Common myeloid progenitor, CD34-positive (primary cell): ENCODE results near the gene RAB3C.
"Not testable (repeated sequence)": the region's sequence is repeated elsewhere in the genome, so short reads cannot be mapped to it uniquely, and the experiment has no call there.

ENCODE experiments used
- CTCF ChIA-PET: fragments of 350-600 bp; sonication (Branson Sonifier 250); formaldehyde crosslinking; loops from one replicate; lab custom pipeline; 2021; ENCODE audit warnings: antibody characterized with exemption; lab: Charles Lee
- POLR2A ChIA-PET: fragments of 350-600 bp; sonication (Branson Sonifier 250); formaldehyde crosslinking; loops from one replicate; lab custom pipeline; 2021; ENCODE audit warnings: antibody characterized with exemption; lab: Charles Lee
- DNase-seq, 3 donors: peaks; one replicate each; pipeline versions ENCODE4 v3.0.0 to v3.0.0-alpha.2; 2013
- H3K27ac ChIP-seq, 2 experiments: 1 replicate in 1 of 2; 2 replicates in 1 of 2; pipeline ENCODE4 v1.7.0; 2013; ENCODE audit warnings: inconsistent platforms in 2 of 2, low read length in 2 of 2, mild to moderate bottlenecking in 2 of 2, low read depth in 1 of 2, moderate library complexity in 1 of 2; ENCODE audit not compliant: severe bottlenecking in 2 of 2, insufficient read depth in 1 of 2, poor library complexity in 1 of 2
- H3K27me3 ChIP-seq, 5 experiments: replicated peaks in 2 of 5; 1 replicate in 3 of 5; 2 replicates in 2 of 5; pipeline versions ENCODE4 v1.6.1 to v1.7.0; 2013; ENCODE audit warnings: low read length in 4 of 5, mild to moderate bottlenecking in 2 of 5, moderate library complexity in 2 of 5, inconsistent platforms in 1 of 5; ENCODE audit not compliant: insufficient read depth in 5 of 5, control insufficient read depth in 4 of 5
- H3K36me3 ChIP-seq, 4 experiments: 1 replicate in 2 of 4; 2 replicates in 2 of 4; pipeline versions ENCODE4 v1.6.1 to v1.7.0; 2013; ENCODE audit warnings: low read length in 3 of 4, control low read depth in 1 of 4, mild to moderate bottlenecking in 1 of 4; ENCODE audit not compliant: control insufficient read depth in 4 of 4, insufficient read depth in 4 of 4
- H3K4me1 ChIP-seq, 4 experiments: 1 replicate in 3 of 4; 2 replicates in 1 of 4; pipeline versions ENCODE4 v1.6.1 to v1.7.1; 2013; ENCODE audit warnings: low read length in 3 of 4, mild to moderate bottlenecking in 3 of 4, control low read depth in 1 of 4, inconsistent platforms in 1 of 4, moderate library complexity in 1 of 4; ENCODE audit not compliant: control insufficient read depth in 4 of 4, insufficient read depth in 4 of 4; ENCODE audit errors: control extremely low read depth in 1 of 4
- H3K4me3 ChIP-seq, 7 experiments: 1 replicate in 4 of 7; 2 replicates in 3 of 7; pipeline versions ENCODE4 v1.5.1 to v1.7.0; 2013; ENCODE audit warnings: mild to moderate bottlenecking in 7 of 7, low read length in 6 of 7, moderate library complexity in 6 of 7, inconsistent platforms in 2 of 7, low read depth in 2 of 7, control low read depth in 1 of 7; ENCODE audit not compliant: insufficient read depth in 4 of 7, control insufficient read depth in 1 of 7; ENCODE audit errors: extremely low read depth in 1 of 7
- H3K9me3 ChIP-seq, 5 experiments: 1 replicate in 4 of 5; 2 replicates in 1 of 5; pipeline versions ENCODE4 v1.6.1 to v1.7.1; 2013; ENCODE audit warnings: low read length in 4 of 5, mild to moderate bottlenecking in 2 of 5, inconsistent platforms in 1 of 5, low read depth in 1 of 5, moderate library complexity in 1 of 5; ENCODE audit not compliant: control insufficient read depth in 4 of 5, insufficient read depth in 2 of 5; ENCODE audit errors: control extremely low read depth in 1 of 5
- WGBS: methylation state at CpG from one replicate; pipeline ENCODE4 v1.1.5; 2013; ENCODE audit not compliant: insufficient coverage; 5-methylcytosine and 5-hydroxymethylcytosine counted together

RAB3C gene

GRCh38 chr5:58548068-58548467 is 34.8 kb upstream of the RAB3C start:
- POLR2A ChIA-PET: no interaction called here
- Histone ChIP-seq H3K27ac (no peak overlapping the region), H3K4me3 (no peak overlapping the region), H3K27me3 (no peaks in the 10 kb centered on the region), H3K9me3 (no peaks in the 10 kb centered on the region), H3K36me3 (no peaks in the 10 kb centered on the region), H3K4me1 (peaks cover 7 to 34% (median 33%) of the 10 kb centered on the region in 4 experiments)
- no CpG with 5 or more reads among the region's 2 CpGs for WGBS
- CTCF ChIA-PET: no interaction called here
- no peak for DNase-seq

DNA sequence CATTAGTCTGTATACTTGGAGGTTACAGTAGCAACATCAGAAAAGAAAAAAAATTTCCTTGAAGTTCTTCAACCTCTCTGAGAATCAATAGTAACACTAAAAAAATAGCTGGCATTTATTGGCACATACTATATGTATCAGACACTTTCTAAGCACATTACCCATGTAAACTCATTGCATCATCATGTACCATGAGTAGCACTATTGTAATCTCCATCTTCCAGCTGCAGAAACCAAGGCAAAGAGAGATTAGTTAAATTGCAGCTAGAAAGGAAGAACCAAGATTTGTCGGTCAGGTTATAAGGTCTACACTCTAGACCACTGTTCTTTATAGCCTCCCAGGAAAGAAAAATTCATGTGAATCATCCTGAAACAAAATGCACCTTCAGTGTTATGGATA is 31.4 kb upstream of the RAB3C start:
- H3K9me3 ChIP-seq: no peaks in the 10 kb centered on the region
- H3K4me3 ChIP-seq: no peak overlapping the region
- ChIA-PET POLR2A (no interaction called here), CTCF (interaction anchor here (1.2 kb wide), 1 partner anchor 16 kb away, joined by 3 read pairs; no protein-coding TSS in a partner anchor)
- no peaks in the 10 kb centered on the region for H3K27me3 ChIP-seq
- no CpG with 5 or more reads among the region's 1 CpG for WGBS
- no peak overlapping the region for H3K27ac ChIP-seq
- peaks cover 0 to 2% (median 1%) of the 10 kb centered on the region in 4 experiments for H3K4me1 ChIP-seq
- H3K36me3 ChIP-seq: no peaks in the 10 kb centered on the region
- DNase-seq: peak in 2 of 3 donors; percentile 4 to 44

GRCh38 chr5:58557665-58558338 is 25.1 kb upstream of the RAB3C start:
- WGBS: 97% methylated on average over 21 of the region's 32 CpGs
- H3K4me3 ChIP-seq, H3K9me3 ChIP-seq, DNase-seq, H3K4me1 ChIP-seq, CTCF ChIA-PET, H3K27ac ChIP-seq, H3K36me3 ChIP-seq, POLR2A ChIA-PET, H3K27me3 ChIP-seq: not testable (repeated sequence)

DNA sequence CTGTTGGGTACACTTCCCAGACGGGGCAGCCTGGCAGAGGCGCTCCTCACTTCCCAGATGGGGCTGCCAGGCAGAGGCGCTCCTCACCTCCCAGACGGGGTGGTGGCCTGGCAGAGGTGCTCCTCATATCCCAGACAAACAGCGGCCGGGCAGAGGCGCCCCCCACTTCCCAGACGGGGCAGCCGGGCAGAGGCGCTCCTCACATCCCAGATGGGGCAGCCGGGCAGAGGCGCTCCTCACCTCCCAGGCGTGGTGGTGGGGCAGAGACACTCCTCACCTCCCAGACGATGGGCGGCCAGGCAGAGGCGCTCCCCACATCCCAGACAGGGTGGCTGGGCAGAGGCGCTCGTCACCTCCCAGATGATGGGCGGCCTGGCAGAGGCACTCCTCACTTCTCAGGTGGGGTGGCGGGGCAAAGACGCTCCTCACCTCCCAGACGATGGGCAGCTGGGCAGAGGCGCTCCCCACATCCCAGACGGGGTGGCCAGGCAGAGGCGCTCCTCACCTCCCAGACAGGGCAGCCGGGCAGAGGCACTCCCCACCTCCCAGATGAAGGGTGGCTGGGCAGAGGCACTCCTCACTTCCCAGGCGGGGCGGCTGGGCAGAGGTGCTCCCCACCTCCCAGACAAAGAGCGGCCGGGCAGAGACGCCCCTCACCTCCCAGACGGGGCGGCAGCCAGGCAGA is 19.7 kb upstream of the RAB3C start:
- POLR2A ChIA-PET: not testable (repeated sequence)

GRCh38 chr5:58564043-58564832 is 18.6 kb upstream of the RAB3C start:
- H3K9me3 ChIP-seq, H3K4me3 ChIP-seq, H3K4me1 ChIP-seq, CTCF ChIA-PET, H3K36me3 ChIP-seq, POLR2A ChIA-PET, H3K27ac ChIP-seq, H3K27me3 ChIP-seq, DNase-seq: not testable (repeated sequence)
- 93% methylated on average over 33 of the region's 39 CpGs for WGBS

More for the DNA sequence above, 19.7 kb upstream of the RAB3C start:
- H3K36me3 ChIP-seq, DNase-seq, H3K4me1 ChIP-seq, H3K4me3 ChIP-seq, CTCF ChIA-PET, H3K27ac ChIP-seq, H3K27me3 ChIP-seq, H3K9me3 ChIP-seq: not testable (repeated sequence)
- WGBS: 97% methylated on average over 33 of the region's 33 CpGs

- ChIA-PET CTCF (interaction anchor here (2.3 kb wide), 1 partner anchor 87 kb away, joined by 9 read pairs; no protein-coding TSS in a partner anchor), POLR2A (no interaction called here)
- Histone ChIP-seq H3K4me3 (no peak overlapping the region), H3K27ac (no peak overlapping the region), H3K4me1 (no peaks in the 10 kb centered on the region), H3K9me3 (peaks cover 0 to 2% (median 1%) of the 10 kb centered on the region in 5 experiments), H3K36me3 (no peaks in the 10 kb centered on the region), H3K27me3 (no peaks in the 10 kb centered on the region)
- WGBS: no CpG with 5 or more reads among the region's 4 CpGs
- DNase-seq: no peak
Measured at GRCh38 chr5:58565033-58565432, 17.8 kb upstream of the RAB3C start.
